Pancreas (tissue), 10 donors: ENCODE measurements around the gene ZDHHC1. TPM values are rescaled to one million over a fixed set of nuclear protein-coding genes. Genes with fewer than 3 reads are reported as not detected.
"Not testable (repeated sequence)": the region's sequence is repeated elsewhere in the genome, so short reads cannot be mapped to it uniquely, and the experiment has no call there.

Experiments
- ATAC-seq, 4 donors: fragments of 200-7000 bp; cut with Tn5 transposase; one replicate each; pipeline versions ENCODE4 v1.8.0 to v1.9.1; 2020; ENCODE audit warnings: mild to moderate bottlenecking in 4 of 4, moderate library complexity in 4 of 4
- DNase-seq, 6 donors: peaks; one replicate each; pipeline ENCODE4 v3.0.0-alpha.2; 2020
- FAIRE-seq: peaks from 2 replicates; lab custom pipeline; 2012; peaks lifted over from hg19 to GRCh38; lab: Jason Lieb, UNC
- H3K27ac ChIP-seq, 4 donors: fragments of 200-600 bp; sonication (generic); 1 replicate in 3 of 4; 2 replicates in 1 of 4; pipeline versions ENCODE4 v1.5.0 to v1.8.0; 2020
- H3K27me3 ChIP-seq, 4 donors: fragments of 200-600 bp; one replicate each; pipeline ENCODE4 v1.8.0; 2021
- H3K36me3 ChIP-seq, 3 donors: fragments of 200-600 bp; sonication (generic) in 1 of 3; one replicate each; pipeline versions ENCODE4 v1.5.0 to v1.8.0; 2020 to 2021
- H3K4me1 ChIP-seq, 3 donors: fragments of 200-600 bp; one replicate each; pipeline ENCODE4 v1.8.0; 2021
- H3K4me3 ChIP-seq, 4 donors: fragments of 200-600 bp; sonication (generic) in 2 of 4; one replicate each; pipeline versions ENCODE4 v1.5.0 to v1.8.0; 2020 to 2021
- H3K9me3 ChIP-seq, 4 donors: fragments of 200-600 bp; one replicate each; pipeline ENCODE4 v1.8.0; 2021
- whole genome bisulfite sequencing, 2 donors: extraction: QIAGEN DNeasy Blood & Tissue Kit; methylation state at CpG; one replicate each; pipeline ENCODE4 v1.1.7; 2013; 5-methylcytosine and 5-hydroxymethylcytosine counted together
- intact Hi-C, 3 donors: fragments of 100-400 bp; cut with DNase I; formaldehyde crosslinking; loops; one replicate each; pipeline versions ENCODE4 v1.11.1 to v1.14.2; 2022
- polyA plus RNA-seq, 2 donors: library from polyadenylated mRNA; stranded (reverse); fragments of 200-250 nt; gene quantifications; one replicate each; pipeline ENCODE4 v1.2.3, GENCODE V29; 2013
- total RNA-seq, 6 donors: library from RNA; stranded (reverse); fragmentation: NEBNext Ultra II Directional in 4 of 6; extraction: Animal tissue kit (Norgen Biotek cat#: 25700) in 4 of 6; gene quantifications; one replicate each; pipeline versions ENCODE4 v1.2.1 to v1.2.4, GENCODE V29; 2021 to 2023
- TF ChIP-seq, protein P1 (sequence below), 4 donors: fragments of 200-600 bp; sonication (generic) in 3 of 4; IDR thresholded peaks; one replicate each; pipeline versions ENCODE4 v1.5.0 to v1.8.0; 2021; ENCODE audit warnings: antibody characterized with exemption in 4 of 4
- donor health status: healthy with polysubstance abuse.
- donor health status: DM: no; HTN: no; CAD: no; lungs with moderate emphysema.
- donor health status: DM: no; HTN: no; CAD: no.
- donor health status: control.
- donor health status: control.
- donor health status: Bipolar disorder and iron deficiency.
- donor health status: DM: yes; HTN: yes; CAD: no.
- donor health status: DM: no; HTN: no; CAD: no.
- donor health status: DM: no; HTN: no; CAD: no.
- donor health status: DM: yes; HTN: yes; CAD: no.

The ZDHHC1 gene
- total and polyA plus RNA-seq, 8 donors = 8.1 to 15.2 (median 10.0) TPM

DNA sequence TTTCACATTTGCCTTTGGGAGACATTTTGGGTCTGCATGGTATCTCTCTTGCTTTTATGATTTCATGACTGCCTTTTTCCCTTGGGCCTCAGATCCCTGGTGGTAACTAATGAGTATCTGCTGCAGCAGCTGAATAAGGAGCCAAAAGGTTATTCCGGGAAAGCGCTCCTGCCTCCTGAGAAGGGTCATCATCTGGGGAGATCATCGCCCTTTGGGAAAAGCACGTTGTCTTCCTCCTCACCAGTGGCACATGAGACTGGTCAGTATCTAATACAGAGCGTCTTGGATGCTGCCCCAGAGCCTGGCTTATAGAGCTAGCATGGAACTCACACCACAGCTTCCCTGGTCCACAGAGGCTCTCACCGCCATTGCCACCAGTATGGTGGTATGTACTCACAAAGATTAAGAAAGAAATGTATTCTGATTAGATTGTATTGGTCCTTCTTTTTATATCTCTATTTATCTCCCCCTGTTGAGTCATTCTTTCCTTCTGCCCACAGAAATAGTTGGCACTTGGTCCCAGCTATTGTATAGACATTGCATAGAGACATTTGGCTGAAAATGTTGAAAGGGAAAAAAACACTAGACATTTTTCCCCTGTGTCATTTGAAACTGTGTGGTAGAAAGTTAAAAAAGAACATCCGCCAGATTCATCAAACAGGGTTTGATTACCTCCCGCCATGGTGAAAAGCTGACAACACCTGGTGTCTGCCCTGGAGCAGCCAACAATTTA, 31.3 kb downstream of the ZDHHC1 start:
- DNase-seq (peak in 1 of 6 donors; percentile 1), FAIRE-seq (no peak), ATAC-seq (no peak)
- TF ChIP-seq, protein P1, sequence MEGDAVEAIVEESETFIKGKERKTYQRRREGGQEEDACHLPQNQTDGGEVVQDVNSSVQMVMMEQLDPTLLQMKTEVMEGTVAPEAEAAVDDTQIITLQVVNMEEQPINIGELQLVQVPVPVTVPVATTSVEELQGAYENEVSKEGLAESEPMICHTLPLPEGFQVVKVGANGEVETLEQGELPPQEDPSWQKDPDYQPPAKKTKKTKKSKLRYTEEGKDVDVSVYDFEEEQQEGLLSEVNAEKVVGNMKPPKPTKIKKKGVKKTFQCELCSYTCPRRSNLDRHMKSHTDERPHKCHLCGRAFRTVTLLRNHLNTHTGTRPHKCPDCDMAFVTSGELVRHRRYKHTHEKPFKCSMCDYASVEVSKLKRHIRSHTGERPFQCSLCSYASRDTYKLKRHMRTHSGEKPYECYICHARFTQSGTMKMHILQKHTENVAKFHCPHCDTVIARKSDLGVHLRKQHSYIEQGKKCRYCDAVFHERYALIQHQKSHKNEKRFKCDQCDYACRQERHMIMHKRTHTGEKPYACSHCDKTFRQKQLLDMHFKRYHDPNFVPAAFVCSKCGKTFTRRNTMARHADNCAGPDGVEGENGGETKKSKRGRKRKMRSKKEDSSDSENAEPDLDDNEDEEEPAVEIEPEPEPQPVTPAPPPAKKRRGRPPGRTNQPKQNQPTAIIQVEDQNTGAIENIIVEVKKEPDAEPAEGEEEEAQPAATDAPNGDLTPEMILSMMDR (IDR thresholded peaks at IDR 0.05) = no peak
- no peak overlapping the region for H3K4me3 ChIP-seq
- intact Hi-C loops = no loop called here
- no peaks in the 10 kb centered on the region for H3K4me1 ChIP-seq
- H3K27ac ChIP-seq = no peak overlapping the region
- 82 to 86% methylated on average over 8 of the region's 8 CpGs for WGBS, 2 donors
- H3K36me3 ChIP-seq = no peaks in the 10 kb centered on the region
- no peaks in the 10 kb centered on the region for H3K27me3 ChIP-seq
- H3K9me3 ChIP-seq = no peaks in the 10 kb centered on the region

DNA sequence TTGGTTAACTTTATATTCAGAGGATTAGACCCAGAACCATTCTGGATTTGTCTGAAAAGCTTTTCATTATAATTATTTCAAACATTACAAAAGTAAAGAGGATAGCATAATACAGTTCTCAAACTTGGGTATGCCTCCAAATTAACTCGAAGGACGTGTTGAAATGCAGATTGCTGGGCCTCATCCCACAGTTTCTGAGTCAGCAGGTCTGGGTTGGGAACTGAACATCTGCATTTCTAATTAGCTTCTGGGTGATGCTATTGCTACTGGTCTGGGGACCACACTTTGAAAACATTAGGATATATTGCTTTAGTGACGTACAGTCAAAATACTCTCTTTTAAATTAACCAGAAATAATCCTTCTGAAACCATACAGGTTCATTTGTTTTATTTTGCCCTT, 33.0 kb downstream of the ZDHHC1 start:
- FAIRE-seq = no peak
- TF ChIP-seq, protein P1 (IDR thresholded peaks at IDR 0.05) = no peak
- H3K4me3 ChIP-seq = no peak overlapping the region
- no peak for DNase-seq
- no peak overlapping the region for H3K27ac ChIP-seq
- intact Hi-C loops = no loop called here
- H3K36me3 ChIP-seq = no peaks in the 10 kb centered on the region
- WGBS, 2 donors = 88 to 90% methylated on average over 3 of the region's 3 CpGs
- H3K4me1 ChIP-seq = no peaks in the 10 kb centered on the region
- ATAC-seq = no peak
- H3K27me3 ChIP-seq = no peaks in the 10 kb centered on the region
- no peaks in the 10 kb centered on the region for H3K9me3 ChIP-seq

DNA sequence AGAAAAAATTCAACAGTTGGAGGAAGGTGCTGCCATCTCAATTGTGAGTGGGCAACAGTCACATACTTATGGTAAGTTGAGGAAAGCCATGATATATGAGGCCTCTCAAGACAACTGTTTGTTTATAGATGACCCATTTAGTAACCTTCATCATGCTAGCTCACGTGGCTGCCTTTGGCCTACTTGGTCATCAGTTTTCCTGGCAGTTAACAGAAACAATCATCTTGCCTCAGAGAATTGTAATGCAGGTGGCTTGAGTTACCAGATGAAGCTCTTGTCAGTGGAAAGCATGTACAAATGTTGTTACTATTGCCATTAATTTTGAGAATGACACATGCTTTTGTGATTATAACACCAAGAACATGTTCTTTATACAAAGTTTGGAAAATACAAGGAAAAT, 37.6 kb downstream of the ZDHHC1 start:
- 59 to 63% methylated on average over 1 of the region's 1 CpG for WGBS, 2 donors
- no peak for FAIRE-seq
- Histone ChIP-seq H3K36me3 (no peaks in the 10 kb centered on the region), H3K27ac (no peak overlapping the region), H3K27me3 (no peaks in the 10 kb centered on the region), H3K9me3 (no peaks in the 10 kb centered on the region), H3K4me3 (no peak overlapping the region), H3K4me1 (no peaks in the 10 kb centered on the region)
- no peak for DNase-seq
- TF ChIP-seq, protein P1 (IDR thresholded peaks at IDR 0.05) = no peak
- intact Hi-C loops = no loop called here
- ATAC-seq = no peak

DNA sequence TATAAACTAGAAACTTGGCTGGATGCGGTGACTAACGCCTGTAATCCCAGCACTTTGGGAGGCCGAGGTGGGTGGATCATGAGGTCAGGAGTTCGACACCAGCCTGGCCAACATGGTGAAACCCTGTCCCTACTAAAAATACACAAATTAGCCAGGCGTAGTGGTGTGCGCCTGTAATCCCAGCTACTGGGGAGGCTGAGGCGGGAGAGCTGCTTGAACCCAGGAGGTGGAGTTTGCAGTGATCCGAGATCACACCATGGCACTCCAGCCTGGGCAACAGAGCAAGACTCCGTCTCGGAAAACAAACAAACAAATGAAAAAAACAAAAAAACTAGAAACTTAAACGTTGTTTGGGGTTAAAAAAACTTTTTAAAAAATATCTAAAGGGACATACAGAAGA, 40.3 kb downstream of the ZDHHC1 start:
- FAIRE-seq, H3K36me3 ChIP-seq, H3K4me3 ChIP-seq, intact Hi-C loops, ATAC-seq, DNase-seq, H3K4me1 ChIP-seq, H3K27ac ChIP-seq, H3K9me3 ChIP-seq, H3K27me3 ChIP-seq: not testable (repeated sequence)
- 87 to 90% methylated on average over 11 of the region's 11 CpGs for WGBS, 2 donors

DNA sequence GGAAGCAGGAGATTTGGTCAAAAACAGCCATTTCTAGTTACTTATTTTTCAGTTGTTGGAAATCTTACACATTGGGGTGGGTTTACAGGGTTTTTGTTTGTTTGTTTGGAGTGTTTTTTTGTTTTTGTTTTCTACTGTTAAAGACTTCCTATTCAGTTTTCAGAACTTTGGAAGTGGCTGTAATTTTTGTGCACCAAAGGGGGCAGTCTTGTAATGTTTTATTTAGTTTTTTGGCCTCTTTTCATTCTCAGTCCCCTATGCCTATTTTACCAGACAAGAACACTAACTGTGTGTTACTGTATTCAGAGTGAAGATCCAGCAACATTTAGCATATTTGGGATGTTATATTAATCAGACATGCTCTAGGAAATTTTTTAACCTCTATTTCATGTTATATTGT, 43.6 kb downstream of the ZDHHC1 start:
- H3K27me3 ChIP-seq = no peaks in the 10 kb centered on the region
- no peaks in the 10 kb centered on the region for H3K9me3 ChIP-seq
- H3K27ac ChIP-seq = no peak overlapping the region
- intact Hi-C loops = no loop called here
- TF ChIP-seq, protein P1 (IDR thresholded peaks at IDR 0.05) = peak in 3 of 4 donors; percentile 9 to 20 (median 13)
- no peaks in the 10 kb centered on the region for H3K36me3 ChIP-seq
- FAIRE-seq (no peak), ATAC-seq (peak; percentile 31 to 80 (median 67)), DNase-seq (no peak)
- H3K4me3 ChIP-seq = no peak overlapping the region
- no peaks in the 10 kb centered on the region for H3K4me1 ChIP-seq
